ENCODE measurements around the gene VWA5B1.

- TF ChIP-seq ZNF274 (IDR thresholded peaks at IDR 0.05; ENCODE audit: low read depth, low read length): no peak
- no peak for TF ChIP-seq YY1 (IDR thresholded peaks at IDR 0.05; ENCODE audit: insufficient read depth, insufficient read length)
- TF ChIP-seq SUZ12 (IDR thresholded peaks at IDR 0.05; ENCODE audit: extremely low read depth, insufficient read depth, insufficient read length): no peak
Measured at GRCh38 chr1:20342294-20343148, 51.8 kb downstream of the VWA5B1 start.
